Bronchus fibroblast of lung (primary cell): ENCODE data around the gene CDCP2. TPM values are rescaled to one million over a fixed set of nuclear protein-coding genes. Genes with fewer than 3 reads are reported as not detected.

Experiments used
- total RNA-seq: library from RNA; depleted of rRNA; stranded (reverse); fragments of >200 nt; gene quantifications from 2 replicates; pipeline ENCODE4 v1.2.3, GENCODE V29; 2015

The CDCP2 gene
- not detected in 2 replicates for total RNA-seq

GRCh38 chr1:54152696-54153095, at the start of gene CDCP2:
TSS of gene CDCP2 (minus strand) at chr1:54153000. CDS start at chr1:54152922, 78 bp downstream.

GRCh38 chr1:54199765-54200518, 47.1 kb upstream of the CDCP2 start, which contains the start of the genes CYB5RL and MRPL37:
TSS of gene CYB5RL (minus strand) at chr1:54200030. CDS start at chr1:54195616, 4,414 bp downstream.
TSS of gene MRPL37 (plus strand) at chr1:54200167. CDS start at chr1:54200244, 77 bp downstream.

Other genes with a start within 250 kb of the CDCP2 start
- 33.6 and 34.8 TPM in 2 replicates for gene IFT25, start 207.3 kb downstream of the CDCP2 start, total RNA-seq
- gene LRRC42, start 206.7 kb downstream of the CDCP2 start, total RNA-seq: 29.4 and 33.6 TPM in 2 replicates
- gene LDLRAD1, start 134.8 kb downstream of the CDCP2 start, total RNA-seq: not detected in 2 replicates
- 85.9 and 111 TPM in 2 replicates for gene TMEM59, start 99.8 kb downstream of the CDCP2 start, total RNA-seq
- gene TCEANC2, start 99.4 kb downstream of the CDCP2 start, total RNA-seq: 2.4 and 3.0 TPM in 2 replicates
- 5.2 and 5.4 TPM in 2 replicates for gene CYB5RL, start 47.0 kb upstream of the CDCP2 start, total RNA-seq
- 138 and 142 TPM in 2 replicates for gene MRPL37, start 47.2 kb upstream of the CDCP2 start, total RNA-seq